HG02981 (cell line): ENCODE data around the gene RSPRY1.

Source experiments
- ATAC-seq: cut with Tn5 transposase; IDR thresholded peaks from one replicate; pipeline ENCODE4 v1.9.1; 2021; ENCODE audit warnings: mild to moderate bottlenecking, moderate library complexity; ENCODE audit not compliant: unreplicated experiment

RSPRY1 gene

DNA sequence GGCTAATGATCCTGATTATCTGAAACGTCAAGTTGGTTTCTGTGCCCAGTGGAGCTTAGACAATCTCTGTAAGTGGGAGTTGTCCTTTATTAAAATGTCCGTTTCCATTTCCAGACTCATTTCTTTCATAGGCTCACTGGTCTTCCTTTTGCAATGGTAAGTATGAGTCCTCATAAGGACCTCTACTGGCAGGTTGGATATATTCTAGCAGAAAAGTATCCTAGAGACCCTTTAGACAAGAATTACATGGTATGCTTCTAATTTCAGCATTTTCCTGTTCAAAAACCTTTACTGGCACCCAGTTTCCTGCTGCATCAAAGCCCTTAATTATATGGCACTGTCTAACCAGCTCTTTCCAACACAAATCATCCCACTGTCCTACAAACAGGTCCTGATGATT, 30.8 kb downstream of the RSPRY1 start:
- no peak for ATAC-seq

- ATAC-seq: no peak
Measured at GRCh38 chr16:57223057-57223456, 36.9 kb downstream of the RSPRY1 start.

DNA sequence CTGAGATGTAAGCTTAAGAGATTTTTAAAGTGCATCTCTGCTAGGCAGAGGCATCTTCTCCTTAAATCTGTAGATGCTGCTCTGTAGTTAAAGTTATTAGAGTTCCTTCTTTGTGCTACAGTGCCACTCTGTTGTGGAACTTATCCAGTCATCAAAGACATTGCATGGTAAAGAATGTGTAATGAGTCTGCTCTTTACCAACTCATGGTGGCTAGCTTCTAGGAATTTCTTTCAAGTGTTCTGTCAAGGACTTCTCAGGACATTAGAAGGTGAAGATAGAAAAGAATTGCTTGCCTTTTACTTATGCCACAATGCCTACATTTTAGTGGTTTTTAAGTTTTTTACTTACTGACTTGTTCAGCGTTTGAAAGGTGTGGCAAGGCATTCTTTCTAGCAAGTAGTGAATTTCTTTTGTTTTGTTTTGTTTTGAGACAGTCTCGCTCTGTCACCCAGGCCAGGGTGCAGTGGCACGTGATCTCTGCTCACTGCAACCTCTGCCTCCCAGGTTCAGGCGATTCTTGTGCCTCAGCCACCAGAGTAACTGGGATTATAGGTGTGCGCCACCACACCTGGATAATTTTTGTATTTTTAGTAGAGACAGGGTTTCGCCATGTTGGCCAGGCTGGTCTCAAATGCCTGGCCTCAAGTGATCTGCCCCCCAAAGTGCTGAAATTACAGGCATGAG, 38.7 kb downstream of the RSPRY1 start:
- no peak for ATAC-seq

GRCh38 chr16:57225978-57226377, 39.8 kb downstream of the RSPRY1 start:
- ATAC-seq: no peak

- no peak for ATAC-seq
Measured at GRCh38 chr16:57226701-57227621, 40.8 kb downstream of the RSPRY1 start.

DNA sequence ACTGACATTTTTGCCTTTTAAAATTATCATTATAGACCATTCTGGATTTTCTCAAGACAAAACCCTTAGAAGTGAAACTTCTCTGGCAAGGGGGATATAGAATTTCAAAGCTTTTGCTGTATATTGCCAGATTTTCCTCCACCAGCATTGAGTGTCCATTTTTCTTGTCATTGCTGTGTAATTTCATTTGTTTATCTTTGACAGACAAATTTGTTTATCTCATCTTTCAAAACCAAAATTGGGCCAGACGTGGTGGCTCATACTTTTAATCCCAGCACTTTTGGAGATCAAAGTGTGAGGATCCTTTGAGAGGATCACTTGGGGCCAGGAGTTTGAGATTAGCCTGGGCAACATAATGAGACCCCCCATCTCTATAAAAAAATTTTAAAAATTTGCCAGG, 43.0 kb downstream of the RSPRY1 start:
- ATAC-seq: no peak

DNA sequence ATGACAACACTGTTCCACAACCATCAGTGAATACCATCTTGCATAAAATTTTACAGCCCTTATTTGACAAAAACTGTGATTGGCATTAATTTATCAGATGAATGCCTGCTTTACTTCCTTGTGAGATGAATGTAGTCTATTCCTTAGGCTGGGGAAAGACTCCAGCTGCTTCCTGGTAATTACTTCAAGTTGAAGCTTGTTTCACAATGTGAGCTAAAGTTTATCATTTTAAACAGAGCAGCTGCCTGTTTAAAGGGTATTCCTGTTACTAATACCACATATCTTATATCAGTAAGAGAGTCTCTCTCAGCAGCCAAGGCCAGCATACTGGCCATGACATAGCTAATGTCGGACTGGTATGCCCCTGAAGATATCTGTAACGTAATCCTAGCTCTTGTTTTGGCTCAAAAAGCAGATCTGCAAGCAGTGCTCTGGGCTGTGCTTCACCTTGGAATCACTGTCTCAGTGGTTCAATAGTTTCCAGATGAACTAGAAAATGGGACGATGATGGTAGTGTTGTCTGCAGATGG, 45.8 kb downstream of the RSPRY1 start:
- ATAC-seq: no peak

DNA sequence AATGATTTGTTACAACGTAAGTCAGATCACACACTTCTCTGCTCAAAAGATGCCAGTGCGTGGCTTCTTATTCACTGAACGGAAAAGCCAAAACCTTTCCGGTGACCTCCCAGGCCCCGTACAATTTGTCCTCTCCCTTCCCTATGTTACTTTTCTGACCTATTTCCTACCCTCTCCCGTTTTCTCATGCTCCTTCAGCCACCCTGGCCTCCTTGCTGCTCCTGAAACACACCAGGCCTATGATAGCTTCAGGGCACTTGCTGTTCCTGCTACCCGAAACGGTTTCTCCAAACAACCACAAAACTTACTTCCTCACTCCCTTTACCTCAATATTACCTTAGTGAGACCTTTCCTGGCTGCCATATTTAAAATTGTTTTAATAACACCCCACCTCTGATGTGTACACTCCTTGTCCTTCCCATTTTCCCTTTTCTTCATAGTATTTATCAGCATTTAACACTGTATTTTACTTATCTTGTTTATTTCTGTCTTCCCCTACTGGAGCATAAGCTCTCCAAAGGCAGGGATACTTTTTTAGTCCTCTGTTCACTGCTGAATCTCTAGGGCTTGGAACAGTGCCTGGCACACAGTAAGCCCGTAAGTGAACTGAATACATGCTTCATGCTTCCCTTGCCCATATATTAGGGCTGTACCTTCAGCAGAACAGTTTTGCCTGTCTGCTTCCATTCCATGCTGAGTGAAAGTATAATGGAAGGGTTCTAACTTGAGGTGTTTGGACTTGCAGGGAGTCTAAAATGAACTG, 48.0 kb downstream of the RSPRY1 start:
- ATAC-seq: no peak

DNA sequence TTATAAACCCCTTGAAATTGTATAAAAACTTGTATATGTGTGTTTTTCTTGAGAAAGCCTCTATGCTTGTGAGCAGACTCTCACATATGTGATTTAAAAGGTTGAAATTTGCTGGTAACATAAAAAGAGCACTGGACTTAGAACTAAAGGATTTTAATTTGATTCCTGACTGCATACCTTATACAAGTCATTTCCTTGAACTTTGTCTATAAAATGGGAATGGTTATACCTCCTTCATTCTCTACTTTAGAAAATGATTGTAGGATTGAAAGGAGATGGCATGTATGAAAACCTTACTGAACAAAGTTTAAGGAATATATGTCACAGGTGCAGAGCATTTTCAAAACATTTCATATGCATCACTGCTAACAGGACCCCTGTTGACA, 48.6 kb downstream of the RSPRY1 start:
- ATAC-seq: no peak

- ATAC-seq: no peak
Measured at GRCh38 chr16:57235128-57236021, 49.2 kb downstream of the RSPRY1 start.

DNA sequence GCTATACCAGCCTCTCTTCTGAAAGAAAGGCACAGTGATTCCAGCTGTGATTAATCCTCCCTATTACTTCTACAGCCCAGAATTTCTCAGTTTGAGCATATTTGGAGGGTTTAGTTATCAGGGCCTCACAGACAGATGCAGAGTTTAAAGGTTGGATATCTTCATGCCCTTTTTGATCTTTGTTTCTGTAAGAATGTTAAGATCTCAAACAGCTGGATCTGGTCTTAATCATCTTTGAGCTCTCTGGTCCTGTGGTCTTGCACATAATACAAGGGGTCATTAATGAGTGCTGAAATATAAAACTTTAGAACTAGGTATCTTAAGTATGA, 49.9 kb downstream of the RSPRY1 start:
- ATAC-seq: no peak

- ATAC-seq: no peak
Measured at GRCh38 chr16:57238682-57239081, 52.6 kb downstream of the RSPRY1 start.

GRCh38 chr16:57239107-57239506, 53.0 kb downstream of the RSPRY1 start:
- no peak for ATAC-seq

GRCh38 chr16:57240851-57241250, 54.7 kb downstream of the RSPRY1 start:
- no peak for ATAC-seq

GRCh38 chr16:57242650-57243049, 56.5 kb downstream of the RSPRY1 start:
- ATAC-seq: no peak

GRCh38 chr16:57244463-57244766, 58.3 kb downstream of the RSPRY1 start:
- peak; percentile 30 for ATAC-seq

- ATAC-seq: peak; percentile 92
Measured at GRCh38 chr16:57244767-57245471, 58.8 kb downstream of the RSPRY1 start, which contains the start of gene ARL2BP. ARL2BP (plus strand) TSS chr16:57245259; CDS start chr16:57245368, 109 bp downstream.

- peak; percentile 21 for ATAC-seq
Measured at GRCh38 chr16:57245472-57246113, 59.5 kb downstream of the RSPRY1 start.

DNA sequence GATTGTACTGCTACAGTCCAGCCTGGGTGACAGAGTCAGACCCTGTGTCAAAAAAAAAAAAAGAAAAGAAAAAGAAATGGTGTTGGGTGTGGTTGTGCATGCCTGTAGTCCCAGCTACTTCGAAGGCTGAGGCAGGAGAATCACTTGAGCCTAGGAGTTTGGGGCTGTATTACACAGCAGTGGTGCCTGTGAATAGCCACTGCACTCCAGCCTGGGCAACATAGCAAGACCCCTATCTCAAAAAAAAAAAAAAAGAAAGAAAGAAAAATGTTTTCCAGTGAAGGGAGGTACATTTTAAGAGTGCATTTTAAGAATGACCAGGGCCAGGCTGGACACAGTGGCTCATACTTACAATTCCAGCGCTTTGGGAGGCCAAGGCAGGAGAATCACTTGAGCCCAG, 65.2 kb downstream of the RSPRY1 start:
- no peak for ATAC-seq
